Activated naive CD8-positive, alpha-beta T cell (primary cell): ENCODE data around the gene TBC1D1.

Source experiments
- H3K27ac Mint-ChIP-seq: one replicate; pipeline ENCODE4 v1.8.0; 2021; ENCODE audit warnings: mixed read lengths
- H3K27me3 Mint-ChIP-seq: one replicate; pipeline ENCODE4 v1.8.0; 2021; ENCODE audit warnings: mixed read lengths
- H3K36me3 Mint-ChIP-seq: one replicate; pipeline ENCODE4 v1.8.0; 2021; ENCODE audit warnings: mixed read lengths
- H3K4me1 Mint-ChIP-seq: one replicate; pipeline ENCODE4 v1.8.0; 2021; ENCODE audit warnings: low read depth, mixed read lengths
- H3K4me3 Mint-ChIP-seq: one replicate; pipeline ENCODE4 v1.8.0; 2021; ENCODE audit warnings: mild to moderate bottlenecking, mixed read lengths
- H3K9me3 Mint-ChIP-seq: one replicate; pipeline ENCODE4 v1.8.0; 2021; ENCODE audit warnings: low read depth, mixed read lengths

TBC1D1 gene

GRCh38 chr4:38034986-38035882 is 144.3 kb downstream of the TBC1D1 start:
- peaks cover 14% of the 10 kb centered on the region for H3K36me3 Mint-ChIP-seq
- no peak overlapping the region for H3K27ac Mint-ChIP-seq

DNA sequence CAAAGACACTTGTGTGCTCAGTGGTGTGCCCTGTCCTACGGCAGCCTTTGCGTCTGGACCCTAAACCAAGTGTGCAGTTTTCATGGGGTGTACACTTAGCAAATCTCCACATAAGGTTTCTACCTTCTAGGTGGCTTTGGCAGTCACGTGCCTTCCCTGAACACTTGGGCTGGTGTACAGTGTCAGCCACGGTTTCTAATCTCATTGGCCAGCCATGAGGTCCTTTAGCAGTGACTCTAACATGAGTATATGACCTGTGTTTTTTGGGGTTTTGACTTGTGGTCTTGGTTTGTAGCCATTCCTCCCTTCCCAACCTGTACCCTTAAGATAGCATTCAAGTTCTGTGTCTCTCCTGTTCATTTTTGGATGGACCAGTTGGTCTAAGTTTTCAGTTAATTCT is 145.7 kb downstream of the TBC1D1 start:
- Mint-ChIP-seq H3K27ac (no peak overlapping the region), H3K36me3 (peaks cover 14% of the 10 kb centered on the region), H3K9me3 (no peaks in the 10 kb centered on the region), H3K27me3 (no peaks in the 10 kb centered on the region), H3K4me3 (no peak overlapping the region), H3K4me1 (no peaks in the 10 kb centered on the region)

More at GRCh38 chr4:38034986-38035882, 144.3 kb downstream of the TBC1D1 start:
- Mint-ChIP-seq H3K9me3 (no peaks in the 10 kb centered on the region), H3K4me1 (no peaks in the 10 kb centered on the region), H3K4me3 (no peak overlapping the region), H3K27me3 (no peaks in the 10 kb centered on the region)

GRCh38 chr4:38037612-38038011 is 146.7 kb downstream of the TBC1D1 start:
- H3K4me1 Mint-ChIP-seq, result no peaks in the 10 kb centered on the region
- no peak overlapping the region for H3K4me3 Mint-ChIP-seq
- H3K9me3 Mint-ChIP-seq, result no peaks in the 10 kb centered on the region
- no peak overlapping the region for H3K27ac Mint-ChIP-seq
- H3K27me3 Mint-ChIP-seq, result no peaks in the 10 kb centered on the region
- H3K36me3 Mint-ChIP-seq, result peaks cover 12% of the 10 kb centered on the region

DNA sequence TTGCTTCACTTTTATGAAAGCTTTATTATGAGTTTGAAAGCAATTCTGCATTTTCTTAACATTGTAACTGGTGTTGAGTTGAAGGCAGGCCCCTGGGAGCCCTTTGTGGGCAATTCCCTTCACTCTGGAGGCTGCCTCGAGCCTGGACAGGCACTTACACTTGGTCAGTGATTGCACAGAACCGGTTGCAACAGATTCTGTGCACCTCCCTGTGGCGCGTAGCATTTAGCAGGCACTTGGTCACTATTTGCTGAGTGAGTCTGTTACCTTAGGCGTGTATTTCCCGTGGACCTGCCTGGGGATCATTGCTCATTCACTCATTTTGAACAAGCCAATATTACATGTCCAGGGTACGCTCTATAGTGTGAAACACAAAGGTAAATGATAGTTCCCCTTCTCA is 149.7 kb downstream of the TBC1D1 start:
- Mint-ChIP-seq H3K4me1 (no peaks in the 10 kb centered on the region), H3K9me3 (no peaks in the 10 kb centered on the region), H3K36me3 (peaks cover 11% of the 10 kb centered on the region), H3K27ac (no peak overlapping the region), H3K27me3 (no peaks in the 10 kb centered on the region), H3K4me3 (no peak overlapping the region)

- H3K27me3 Mint-ChIP-seq, result no peaks in the 10 kb centered on the region
- peaks cover 8% of the 10 kb centered on the region for H3K36me3 Mint-ChIP-seq
These were observed 153.2 kb downstream of the TBC1D1 start for GRCh38 chr4:38044060-38044459.

GRCh38 chr4:38045289-38045988 is 154.6 kb downstream of the TBC1D1 start:
- Mint-ChIP-seq H3K4me3 (no peak overlapping the region), H3K27me3 (no peaks in the 10 kb centered on the region), H3K27ac (no peak overlapping the region), H3K9me3 (no peaks in the 10 kb centered on the region), H3K4me1 (no peaks in the 10 kb centered on the region), H3K36me3 (peaks cover 5% of the 10 kb centered on the region)

More at GRCh38 chr4:38044060-38044459, 153.2 kb downstream of the TBC1D1 start:
- no peaks in the 10 kb centered on the region for H3K4me1 Mint-ChIP-seq
- no peak overlapping the region for H3K27ac Mint-ChIP-seq
- no peaks in the 10 kb centered on the region for H3K9me3 Mint-ChIP-seq
- no peak overlapping the region for H3K4me3 Mint-ChIP-seq

DNA sequence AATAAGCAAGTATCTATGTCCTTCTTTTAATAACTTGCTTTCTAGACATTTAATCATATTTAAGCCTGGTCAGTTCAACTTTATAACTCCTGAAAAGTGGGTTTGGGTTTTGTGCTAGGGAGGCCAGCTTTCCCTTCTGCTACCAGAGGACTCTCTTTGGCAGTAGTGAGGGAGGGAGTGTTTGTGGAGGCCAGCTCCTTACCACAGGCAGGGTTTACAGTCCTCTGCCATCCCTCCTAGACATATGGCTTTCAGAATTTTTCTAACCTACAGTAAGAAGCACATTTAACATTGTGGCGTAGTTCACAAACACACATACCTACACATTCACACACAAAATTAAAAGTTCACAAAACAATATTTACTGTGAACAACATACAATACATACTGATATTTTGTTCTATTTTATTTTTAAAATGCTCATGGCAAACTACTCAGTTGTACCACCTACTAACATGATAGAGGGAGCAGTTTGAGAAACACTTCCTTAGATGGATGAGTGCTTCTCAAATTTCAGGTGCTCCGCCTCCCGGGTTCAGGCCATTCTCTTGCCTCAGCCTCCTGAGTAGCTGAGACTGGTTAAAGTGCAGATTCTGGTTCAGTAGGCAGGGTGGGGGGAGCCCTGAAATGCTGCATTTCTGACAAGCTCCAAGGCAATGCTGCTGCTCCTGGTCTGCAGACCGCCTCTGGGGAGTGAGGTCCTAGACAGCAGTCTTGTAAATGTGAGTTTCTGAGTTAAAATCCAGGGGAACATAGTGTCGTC is 156.0 kb downstream of the TBC1D1 start:
- Mint-ChIP-seq H3K4me3 (no peak overlapping the region), H3K27me3 (no peaks in the 10 kb centered on the region), H3K9me3 (no peaks in the 10 kb centered on the region), H3K36me3 (peaks cover 5% of the 10 kb centered on the region), H3K4me1 (no peaks in the 10 kb centered on the region), H3K27ac (no peak overlapping the region)

DNA sequence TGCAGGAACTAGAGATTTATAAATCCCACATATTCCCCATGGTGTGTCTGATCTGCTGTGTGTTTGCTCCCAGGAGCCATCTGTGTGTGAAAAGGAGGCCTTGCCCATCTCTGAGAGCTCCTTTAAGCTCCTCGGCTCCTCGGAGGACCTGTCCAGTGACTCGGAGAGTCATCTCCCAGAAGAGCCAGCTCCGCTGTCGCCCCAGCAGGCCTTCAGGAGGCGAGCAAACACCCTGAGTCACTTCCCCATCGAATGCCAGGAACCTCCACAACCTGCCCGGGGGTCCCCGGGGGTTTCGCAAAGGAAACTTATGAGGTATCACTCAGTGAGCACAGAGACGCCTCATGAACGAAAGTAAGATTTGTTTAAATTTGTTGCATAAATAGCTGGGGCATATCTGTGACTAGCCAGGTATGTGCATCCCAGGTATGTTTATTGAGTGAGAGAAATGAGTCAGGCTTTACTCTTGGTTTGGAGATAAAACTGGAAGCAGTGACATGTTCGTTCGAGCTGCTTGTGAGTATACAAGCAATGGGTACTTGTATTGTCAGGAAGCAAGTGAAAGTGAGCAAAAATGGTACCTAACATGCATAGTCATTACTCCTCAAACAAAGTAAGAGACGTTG is 158.8 kb downstream of the TBC1D1 start:
- no peak overlapping the region for H3K4me3 Mint-ChIP-seq
- no peaks in the 10 kb centered on the region for H3K4me1 Mint-ChIP-seq
- peaks cover 13% of the 10 kb centered on the region for H3K36me3 Mint-ChIP-seq
- no peak overlapping the region for H3K27ac Mint-ChIP-seq
- H3K27me3 Mint-ChIP-seq, result no peaks in the 10 kb centered on the region
- H3K9me3 Mint-ChIP-seq, result no peaks in the 10 kb centered on the region

GRCh38 chr4:38050560-38051350 is 159.9 kb downstream of the TBC1D1 start:
- Mint-ChIP-seq H3K4me1 (no peaks in the 10 kb centered on the region), H3K27ac (no peak overlapping the region), H3K4me3 (no peak overlapping the region), H3K36me3 (peaks cover 12% of the 10 kb centered on the region), H3K27me3 (no peaks in the 10 kb centered on the region), H3K9me3 (no peaks in the 10 kb centered on the region)

- H3K4me1 Mint-ChIP-seq, result no peaks in the 10 kb centered on the region
- peaks cover 10% of the 10 kb centered on the region for H3K36me3 Mint-ChIP-seq
- H3K27ac Mint-ChIP-seq, result no peak overlapping the region
These were observed 164.7 kb downstream of the TBC1D1 start for GRCh38 chr4:38055566-38055965.

GRCh38 chr4:38056011-38056685 is 165.3 kb downstream of the TBC1D1 start:
- Mint-ChIP-seq H3K4me1 (no peaks in the 10 kb centered on the region), H3K36me3 (peaks cover 10% of the 10 kb centered on the region), H3K27me3 (no peaks in the 10 kb centered on the region), H3K27ac (no peak overlapping the region), H3K4me3 (no peak overlapping the region), H3K9me3 (no peaks in the 10 kb centered on the region)

More at GRCh38 chr4:38055566-38055965, 164.7 kb downstream of the TBC1D1 start:
- H3K27me3 Mint-ChIP-seq, result no peaks in the 10 kb centered on the region
- no peak overlapping the region for H3K4me3 Mint-ChIP-seq
- H3K9me3 Mint-ChIP-seq, result no peaks in the 10 kb centered on the region

GRCh38 chr4:38058151-38058550 is 167.3 kb downstream of the TBC1D1 start:
- H3K4me1 Mint-ChIP-seq, result peaks cover 14% of the 10 kb centered on the region
- H3K9me3 Mint-ChIP-seq, result no peaks in the 10 kb centered on the region
- no peak overlapping the region for H3K4me3 Mint-ChIP-seq
- no peaks in the 10 kb centered on the region for H3K27me3 Mint-ChIP-seq
- H3K36me3 Mint-ChIP-seq, result peaks cover 7% of the 10 kb centered on the region
- no peak overlapping the region for H3K27ac Mint-ChIP-seq

DNA sequence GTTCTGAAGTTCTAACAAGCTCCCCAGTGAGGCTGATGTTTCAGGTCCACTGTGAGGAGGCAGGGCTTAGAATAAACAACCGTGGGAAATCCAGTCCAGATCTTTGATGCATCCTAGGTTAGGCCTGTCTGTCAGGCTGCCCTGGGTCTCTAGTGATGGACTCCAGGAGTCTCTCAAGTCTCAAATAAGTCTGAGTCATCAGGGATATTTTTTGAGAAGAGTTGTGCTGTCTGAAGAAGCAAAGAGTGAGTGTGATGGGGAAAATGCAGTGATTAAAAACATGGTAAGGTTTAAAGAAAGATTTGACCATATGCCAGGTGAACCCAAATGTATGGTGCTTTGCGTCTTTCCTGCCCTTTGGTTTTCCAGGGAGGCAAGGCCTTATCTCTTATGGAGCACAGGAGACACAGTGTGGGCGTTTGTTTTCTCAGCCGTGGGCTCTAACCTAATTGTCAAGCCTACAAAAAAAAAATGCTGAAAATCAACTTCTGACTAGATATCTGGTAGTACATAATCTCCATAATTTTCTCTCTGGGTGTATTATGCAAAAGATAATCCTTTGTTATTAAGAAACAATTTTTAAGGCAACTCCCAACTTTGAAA is 170.0 kb downstream of the TBC1D1 start:
- Mint-ChIP-seq H3K27me3 (no peaks in the 10 kb centered on the region), H3K9me3 (no peaks in the 10 kb centered on the region), H3K4me3 (no peak overlapping the region), H3K27ac (no peak overlapping the region), H3K36me3 (peaks cover 2% of the 10 kb centered on the region), H3K4me1 (peaks cover 14% of the 10 kb centered on the region)
